K562 (cell line): ENCODE measurements around the gene PLCL1. TPM values are rescaled to one million over a fixed set of nuclear protein-coding genes. Genes with fewer than 3 reads are reported as not detected.

Experiments
- CBFA2T2 ChIP-seq: fragments of 450-650 bp; conservative IDR thresholded peaks from 2 replicates; pipeline ENCODE4 v1.6.1; 2017; ENCODE audit warnings: mild to moderate bottlenecking
- CBFA2T3 ChIP-seq: fragments of 450-650 bp; IDR thresholded peaks from 2 replicates; pipeline ENCODE4 v1.6.1; 2017
- ETV6 ChIP-seq, 3 experiments: fragments of 150-350 bp in 1 of 3; sonication (generic) in 1 of 3; formaldehyde crosslinking in 1 of 3; IDR thresholded peaks; 2 replicates each; pipeline versions ENCODE4 v1.6.1 to v1.8.0; 2014 to 2022; ENCODE audit warnings: borderline replicate concordance in 2 of 3, low read depth in 2 of 3, antibody characterized with exemption in 1 of 3, low read length in 1 of 3, mild to moderate bottlenecking in 1 of 3, missing genetic modification reagents in 1 of 3
- HNRNPLL ChIP-seq: fragments of 200-400 bp; formaldehyde crosslinking; IDR thresholded peaks from 2 replicates; pipeline ENCODE4 v1.6.1; 2017; ENCODE audit warnings: low read length, low read depth, mild to moderate bottlenecking; ENCODE audit not compliant: poor library complexity, severe bottlenecking
- NCOR1 ChIP-seq: fragments of 450-650 bp; IDR thresholded peaks from 2 replicates; pipeline ENCODE4 v1.6.1; 2016; ENCODE audit warnings: mild to moderate bottlenecking, moderate library complexity
- PBX2 ChIP-seq, 2 experiments: IDR thresholded peaks in 1 of 2; conservative IDR thresholded peaks in 1 of 2; 2 replicates each; pipeline ENCODE4 v1.6.1; 2016; ENCODE audit warnings: low read depth in 2 of 2, mild to moderate bottlenecking in 1 of 2, missing compliant biosample characterization in 1 of 2, missing genetic modification characterization in 1 of 2, moderate library complexity in 1 of 2
- RCOR1 ChIP-seq, 2 experiments: IDR thresholded peaks; 2 replicates each; pipeline ENCODE4 v1.6.1; 2012; ENCODE audit warnings: low read depth in 2 of 2, low read length in 2 of 2, borderline replicate concordance in 1 of 2, improper control_type of control experiment in 1 of 2
- SAFB2 ChIP-seq: fragments of 200-400 bp; formaldehyde crosslinking; IDR thresholded peaks from 2 replicates; pipeline ENCODE4 v1.6.1; 2018; ENCODE audit warnings: borderline replicate concordance, low read length, low read depth, moderate library complexity; ENCODE audit not compliant: severe bottlenecking
- STAT5A ChIP-seq: IDR thresholded peaks from 2 replicates; pipeline ENCODE4 v1.6.1; 2012; ENCODE audit warnings: low read length, inconsistent platforms, borderline replicate concordance
- TAL1 ChIP-seq: fragments of 450-650 bp; IDR thresholded peaks from 2 replicates; pipeline ENCODE4 v1.6.1; 2016; ENCODE audit warnings: mild to moderate bottlenecking
- TCF3 ChIP-seq: sonication (generic); formaldehyde crosslinking; IDR thresholded peaks from 2 replicates; pipeline ENCODE4 v1.4.0; 2020; ENCODE audit warnings: mild to moderate bottlenecking, missing genetic modification reagents
- ZKSCAN1 ChIP-seq: fragments of 150-350 bp; IDR thresholded peaks from 2 replicates; pipeline ENCODE4 v1.6.1; 2016; ENCODE audit warnings: low read depth, low read length
- ZNF696 ChIP-seq: fragments of 250-450 bp; sonication (Bioruptor Pico); conservative IDR thresholded peaks from 2 replicates; pipeline ENCODE4 v1.4.0; 2020; ENCODE audit warnings: mild to moderate bottlenecking, moderate library complexity
- polyA plus RNA-seq, 8 experiments: library from polyadenylated mRNA; depleted of rRNA in 4 of 8; stranded (reverse) in 5 of 8; unstranded in 3 of 8; fragments of >200 nt; fragmentation: Nextera tagmentation in 2 of 8; fragmentation: Illumina TruSeq in 1 of 8; extraction: Ambion mirVana in 2 of 8; extraction: Trizol in 1 of 8; gene quantifications; 2 replicates each; pipeline versions ENCODE4 v1.2.1 to v1.2.3, GENCODE V29; 2011 to 2014; ENCODE audit warnings: inconsistent platforms in 1 of 8, missing spikeins in 1 of 8
- total RNA-seq, 7 experiments: library from RNA; depleted of rRNA in 6 of 7; stranded (reverse); fragments of >200 nt in 6 of 7; fragmentation: Illumina TruSeq in 2 of 7; extraction: Trizol in 2 of 7; gene quantifications; 2 replicates each; pipeline versions ENCODE4 v1.2.1 to v1.2.3, GENCODE V29; 2011 to 2021; ENCODE audit warnings: low replicate concordance in 1 of 7

PLCL1 gene
- total and polyA plus RNA-seq, 9 of the 15 experiments (the other 6 are each of a cell fraction or from before 2014, with no cell fraction given): 2.0 to 17.7 (median 8.6) TPM

GRCh38 chr2:198165289-198165688 lies 360.9 kb downstream of the PLCL1 start (continued):
- TF ChIP-seq TCF3 (peak; percentile 60), ZKSCAN1 (no peak), TAL1 (peak; percentile 57), ZNF696 (CRISPR knock-in tag) (no peak), HNRNPLL (no peak), RCOR1 (IDR thresholded peaks at IDR 0.05; ENCODE audit: borderline replicate concordance in 1 of 2, low read depth in 2 of 2, low read length in 2 of 2) (peak in 1 of 2 experiments; percentile 50; a peak in 2 of 4 replicates), PBX2 (CRISPR knock-in tag; IDR thresholded peaks at IDR 0.05; ENCODE audit: low read depth) (no peak), PBX2 (tag; conservative IDR thresholded peaks at IDR 0.05; ENCODE audit: low read depth) (0 out of 2 replicates have a peak, but pooled peaks have one; percentile 17), ETV6 (IDR thresholded peaks at IDR 0.05; ENCODE audit: borderline replicate concordance in 1 of 2, low read depth in 2 of 2, low read length in 1 of 2) (no peak), ETV6 (CRISPR knock-in tag; IDR thresholded peaks at IDR 0.05; ENCODE audit: borderline replicate concordance) (no peak), CBFA2T3 (peak; percentile 71), STAT5A (no peak), NCOR1 (peak; percentile 34; the same call in 1 of the 2 replicates), CBFA2T2 (peak; percentile 42), SAFB2 (no peak)
